ENCODE results near the gene KRT85.

- no peak for TF ChIP-seq CTCF (IDR thresholded peaks at IDR 0.05; ENCODE audit: extremely low read depth in 1 of 2, insufficient read depth in 1 of 2, low read depth in 1 of 2, low read length in 2 of 2)
- no peak for TF ChIP-seq EZH2 (IDR thresholded peaks at IDR 0.05; ENCODE audit: borderline replicate concordance, low read depth, low read length, severe bottlenecking)
Observed at GRCh38 chr12:52354200-52354599, 13.1 kb downstream of the KRT85 start.

Data from endothelial cell of umbilical vein (primary cell).